MM.1S (cell line): ENCODE measurements around the gene SEMA4C.

Experiments used
- DNase-seq: peaks from one replicate; pipeline ENCODE4 v3.0.0-alpha.2; 2015
- H2AFZ ChIP-seq: fragments of 300-600 bp; sonication (generic); 2 replicates; pipeline ENCODE4 v1.6.0; 2016; ENCODE audit warnings: antibody characterized with exemption, low read length
- H3F3A ChIP-seq: fragments of 300-600 bp; sonication (generic); 2 replicates; pipeline ENCODE4 v1.6.1; 2016; ENCODE audit warnings: mild to moderate bottlenecking, antibody characterized with exemption, low read length, moderate library complexity, mixed read lengths; ENCODE audit not compliant: insufficient read depth
- H3K27ac ChIP-seq: fragments of 300-600 bp; sonication (generic); 2 replicates; pipeline ENCODE4 v1.5.1; 2016; ENCODE audit warnings: mild to moderate bottlenecking, low read length
- H3K27me3 ChIP-seq: fragments of 300-600 bp; sonication (generic); replicated peaks from 2 replicates; pipeline ENCODE4 v1.6.0; 2016; ENCODE audit warnings: low read length; ENCODE audit not compliant: insufficient read depth
- H3K36me3 ChIP-seq: fragments of 300-600 bp; sonication (generic); replicated peaks from 2 replicates; pipeline ENCODE4 v1.6.1; 2016; ENCODE audit warnings: mild to moderate bottlenecking, low read length, mixed read lengths; ENCODE audit not compliant: insufficient read depth
- H3K4me1 ChIP-seq: fragments of 300-600 bp; sonication (generic); 2 replicates; pipeline ENCODE4 v1.6.1; 2016; ENCODE audit warnings: low read length, mixed read lengths
- H3K4me2 ChIP-seq: fragments of 300-600 bp; sonication (generic); 2 replicates; pipeline ENCODE4 v1.6.0; 2016; ENCODE audit warnings: low read depth, low read length
- H3K4me3 ChIP-seq: fragments of 300-600 bp; sonication (generic); 2 replicates; pipeline ENCODE4 v1.5.1; 2016; ENCODE audit warnings: low read length, mixed read lengths
- H3K79me2 ChIP-seq: fragments of 300-600 bp; sonication (generic); 2 replicates; pipeline ENCODE4 v1.6.1; 2016; ENCODE audit warnings: mixed run types, low read length, mixed read lengths
- H3K9ac ChIP-seq: fragments of 300-600 bp; sonication (generic); 2 replicates; pipeline ENCODE4 v1.6.1; 2016; ENCODE audit warnings: low read length, mixed read lengths
- H3K9me2 ChIP-seq: fragments of 300-600 bp; sonication (generic); replicated peaks from 2 replicates; pipeline ENCODE4 v1.6.1; 2016; ENCODE audit warnings: mild to moderate bottlenecking, low read length, mixed read lengths; ENCODE audit not compliant: insufficient read depth
- H3K9me3 ChIP-seq: fragments of 300-600 bp; sonication (generic); replicated peaks from 2 replicates; pipeline ENCODE4 v1.6.1; 2016; ENCODE audit warnings: mild to moderate bottlenecking, low read length, mixed read lengths; ENCODE audit not compliant: insufficient read depth
- H4K20me1 ChIP-seq: fragments of 300-600 bp; sonication (generic); 2 replicates; pipeline ENCODE4 v1.6.1; 2016; ENCODE audit warnings: mild to moderate bottlenecking, low read length, moderate library complexity, mixed read lengths; ENCODE audit not compliant: insufficient read depth
- EZH2 ChIP-seq: fragments of 300-600 bp; sonication (generic); optimal IDR thresholded peaks from 2 replicates; pipeline ENCODE3; 2017; ENCODE audit warnings: low read depth, mild to moderate bottlenecking, antibody characterized with exemption, low read length, mixed read lengths
- EZH2phosphoT487 ChIP-seq: fragments of 300-600 bp; sonication (generic); IDR thresholded peaks from 2 replicates; pipeline ENCODE4 v1.6.1; 2018; ENCODE audit warnings: antibody characterized with exemption, low read length
- TF ChIP-seq, protein P1 (sequence below): fragments of 300-600 bp; sonication (generic); IDR thresholded peaks from 2 replicates; pipeline ENCODE4 v1.5.1; 2016; ENCODE audit warnings: antibody characterized with exemption, low read length, mixed read lengths

SEMA4C gene

DNA sequence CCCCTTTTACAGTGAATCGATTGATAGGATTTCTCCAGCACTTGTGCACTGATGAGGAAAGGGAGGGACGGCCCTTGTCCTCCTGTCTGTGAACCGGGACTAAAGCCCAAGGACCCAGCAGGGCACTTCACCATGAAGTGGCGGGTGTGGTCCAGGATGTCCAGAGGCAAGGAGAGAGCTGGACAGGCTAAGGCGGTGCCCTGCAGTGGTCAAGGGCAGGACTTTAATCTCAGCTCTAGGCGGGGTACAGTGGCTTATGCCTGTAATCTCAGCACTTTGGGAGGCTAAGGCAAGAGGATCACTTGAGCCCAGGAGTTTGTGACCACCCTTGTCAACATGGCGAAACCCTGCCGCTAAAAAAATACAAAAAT is 28.2 kb upstream of the SEMA4C start:
- DNase-seq: no peak
- Histone ChIP-seq H3K4me3 (no peak overlapping the region), H4K20me1 (no peaks in the 10 kb centered on the region), H3F3A (no peaks in the 10 kb centered on the region), H3K4me1 (peaks cover 18% of the 10 kb centered on the region), H2AFZ (no peak overlapping the region), H3K9me2 (no peaks in the 10 kb centered on the region), H3K9ac (no peak overlapping the region), H3K79me2 (no peaks in the 10 kb centered on the region), H3K9me3 (no peaks in the 10 kb centered on the region), H3K27me3 (no peaks in the 10 kb centered on the region), H3K36me3 (no peaks in the 10 kb centered on the region), H3K27ac (no peak overlapping the region), H3K4me2 (no peak overlapping the region)
- TF ChIP-seq EZH2phosphoT487 (no peak), EZH2 (no peak)
- TF ChIP-seq, protein P1, sequence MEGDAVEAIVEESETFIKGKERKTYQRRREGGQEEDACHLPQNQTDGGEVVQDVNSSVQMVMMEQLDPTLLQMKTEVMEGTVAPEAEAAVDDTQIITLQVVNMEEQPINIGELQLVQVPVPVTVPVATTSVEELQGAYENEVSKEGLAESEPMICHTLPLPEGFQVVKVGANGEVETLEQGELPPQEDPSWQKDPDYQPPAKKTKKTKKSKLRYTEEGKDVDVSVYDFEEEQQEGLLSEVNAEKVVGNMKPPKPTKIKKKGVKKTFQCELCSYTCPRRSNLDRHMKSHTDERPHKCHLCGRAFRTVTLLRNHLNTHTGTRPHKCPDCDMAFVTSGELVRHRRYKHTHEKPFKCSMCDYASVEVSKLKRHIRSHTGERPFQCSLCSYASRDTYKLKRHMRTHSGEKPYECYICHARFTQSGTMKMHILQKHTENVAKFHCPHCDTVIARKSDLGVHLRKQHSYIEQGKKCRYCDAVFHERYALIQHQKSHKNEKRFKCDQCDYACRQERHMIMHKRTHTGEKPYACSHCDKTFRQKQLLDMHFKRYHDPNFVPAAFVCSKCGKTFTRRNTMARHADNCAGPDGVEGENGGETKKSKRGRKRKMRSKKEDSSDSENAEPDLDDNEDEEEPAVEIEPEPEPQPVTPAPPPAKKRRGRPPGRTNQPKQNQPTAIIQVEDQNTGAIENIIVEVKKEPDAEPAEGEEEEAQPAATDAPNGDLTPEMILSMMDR: no peak

DNA sequence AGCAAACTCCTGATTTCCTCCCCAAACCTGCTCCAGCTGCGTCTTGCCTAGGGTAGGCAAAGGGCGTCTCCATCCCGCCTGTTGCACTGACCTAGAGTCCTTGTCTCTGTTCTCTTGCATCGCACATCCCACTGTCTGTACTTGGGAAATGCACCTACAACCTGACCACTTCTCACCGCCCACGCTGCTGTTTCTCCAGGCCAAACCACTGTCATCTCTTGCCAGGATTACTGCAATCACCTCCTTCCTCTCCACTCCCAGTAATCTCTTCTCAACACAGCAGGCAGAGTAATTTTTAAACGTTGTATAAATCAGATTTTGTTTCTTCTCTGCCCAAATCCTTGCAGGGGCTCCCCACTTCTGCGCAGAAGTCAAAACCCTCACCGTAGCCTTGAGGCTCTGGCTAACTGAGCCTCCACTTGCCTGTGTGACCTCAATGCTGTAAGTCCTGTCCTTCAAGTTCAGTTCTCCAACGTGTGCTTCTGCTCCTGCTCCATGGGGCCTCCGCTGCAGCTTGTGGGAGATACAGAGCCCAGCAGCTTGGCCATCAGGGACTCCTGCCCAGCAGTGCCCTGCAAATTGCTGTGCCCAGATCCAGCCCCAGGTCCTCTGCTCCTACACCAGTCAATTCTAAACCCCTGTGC is 27.7 kb upstream of the SEMA4C start:
- TF ChIP-seq, protein P1: no peak
- TF ChIP-seq EZH2 (no peak), EZH2phosphoT487 (no peak)
- H3K27ac ChIP-seq: no peak overlapping the region
- no peak overlapping the region for H2AFZ ChIP-seq

DNA sequence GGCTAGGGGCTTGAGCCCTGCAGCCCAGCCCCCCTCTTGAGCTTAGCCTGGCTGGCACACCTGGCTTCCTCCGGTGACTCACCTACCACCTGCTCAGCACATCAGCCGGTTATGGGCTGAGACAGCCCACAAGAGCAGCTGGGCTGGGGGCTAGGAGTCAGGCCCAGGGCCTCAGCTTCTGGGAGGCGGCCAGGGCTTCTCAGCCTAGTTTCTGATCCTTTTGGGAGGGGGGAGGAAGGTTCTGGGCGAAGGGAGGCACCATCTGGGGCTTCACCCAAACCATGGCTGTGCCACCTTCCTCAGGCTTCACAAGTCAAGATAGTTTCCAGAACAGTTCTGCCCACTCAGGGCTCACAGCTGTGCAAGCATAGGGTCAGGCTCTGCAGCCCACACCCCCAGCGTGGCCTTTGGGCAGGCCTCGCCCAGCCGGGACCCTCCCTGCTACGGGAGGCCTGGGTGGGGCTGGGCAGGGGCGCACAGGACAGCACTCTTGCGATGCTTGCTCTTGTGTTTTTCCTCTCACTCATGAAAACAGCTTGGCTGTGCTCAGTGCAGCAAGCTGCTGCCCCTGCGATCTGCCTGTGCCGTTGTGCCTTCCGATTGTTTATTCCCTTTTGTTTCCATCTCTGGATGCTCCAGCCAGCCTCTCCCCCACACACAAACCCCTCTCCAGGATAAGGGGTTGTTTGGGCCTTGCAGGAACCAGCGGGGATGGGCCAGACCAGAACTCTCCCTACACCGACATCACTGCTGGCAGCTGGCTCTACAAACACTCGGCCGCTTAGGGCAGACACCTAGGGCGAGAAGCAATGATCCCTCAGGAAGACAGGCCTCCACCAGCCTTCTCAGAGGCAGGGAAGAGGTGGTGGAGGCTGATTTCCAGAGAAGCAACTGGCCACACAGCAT is 26.1 kb upstream of the SEMA4C start:
- TF ChIP-seq, protein P1: no peak
- no peak for TF ChIP-seq EZH2phosphoT487
- TF ChIP-seq EZH2: no peak
- Histone ChIP-seq H3K9me2 (no peaks in the 10 kb centered on the region), H3K9ac (no peak overlapping the region; the same call in 1 of the 2 replicates), H3K4me3 (no peak overlapping the region), H3K9me3 (no peaks in the 10 kb centered on the region), H3K4me2 (peak overlapping the region; percentile 29), H3K27me3 (no peaks in the 10 kb centered on the region), H3F3A (no peaks in the 10 kb centered on the region), H3K4me1 (peaks cover 18% of the 10 kb centered on the region), H2AFZ (peak overlapping the region; percentile 67), H4K20me1 (no peaks in the 10 kb centered on the region), H3K27ac (peak overlapping the region; percentile 25; the same call in 1 of the 2 replicates), H3K79me2 (no peaks in the 10 kb centered on the region), H3K36me3 (no peaks in the 10 kb centered on the region)
- DNase-seq: peak; percentile 66

More for the DNA sequence above, 27.7 kb upstream of the SEMA4C start:
- Histone ChIP-seq H3K4me3 (no peak overlapping the region), H3K9me3 (no peaks in the 10 kb centered on the region), H3K79me2 (no peaks in the 10 kb centered on the region), H3K27me3 (no peaks in the 10 kb centered on the region), H4K20me1 (no peaks in the 10 kb centered on the region), H3K9ac (no peak overlapping the region), H3K4me1 (peaks cover 18% of the 10 kb centered on the region), H3K4me2 (no peak overlapping the region), H3K36me3 (no peaks in the 10 kb centered on the region), H3F3A (no peaks in the 10 kb centered on the region), H3K9me2 (no peaks in the 10 kb centered on the region)
- DNase-seq: no peak
